Retina (tissue), 1 donor: ENCODE results near the gene MGLL.
A peak's percentile ranks its signal among the peaks of the same experiment; 100 is the strongest.

Source experiments
- DNase-seq: peaks from one replicate; pipeline ENCODE4 v3.0.0-alpha.2; 2016

The MGLL gene

GRCh38 chr3:127809211-127809610, 13.1 kb downstream of the MGLL start:
- no peak for DNase-seq

GRCh38 chr3:127808197-127808596, 14.1 kb downstream of the MGLL start:
- no peak for DNase-seq

GRCh38 chr3:127805026-127805753, 17.1 kb downstream of the MGLL start:
- DNase-seq: no peak

GRCh38 chr3:127804141-127804540, 18.2 kb downstream of the MGLL start:
- no peak for DNase-seq

- no peak for DNase-seq
Measured at GRCh38 chr3:127803619-127804018, 18.7 kb downstream of the MGLL start.

- no peak for DNase-seq
Measured at GRCh38 chr3:127802606-127803005, 19.7 kb downstream of the MGLL start.

GRCh38 chr3:127801731-127802313, 20.5 kb downstream of the MGLL start:
- DNase-seq: no peak

- DNase-seq: no peak
Measured at GRCh38 chr3:127800508-127800907, 21.8 kb downstream of the MGLL start.

GRCh38 chr3:127799476-127800222, 22.7 kb downstream of the MGLL start:
- no peak for DNase-seq

GRCh38 chr3:127798716-127799115, 23.6 kb downstream of the MGLL start:
- no peak for DNase-seq

- peak; percentile 63 for DNase-seq
Measured at GRCh38 chr3:127796831-127797150, 25.5 kb downstream of the MGLL start.

- DNase-seq: no peak
Measured at GRCh38 chr3:127796045-127796830, 26.1 kb downstream of the MGLL start.

GRCh38 chr3:127794972-127795371, 27.3 kb downstream of the MGLL start:
- DNase-seq: no peak

GRCh38 chr3:127794402-127794801, 27.9 kb downstream of the MGLL start:
- no peak for DNase-seq

- no peak for DNase-seq
Measured at GRCh38 chr3:127792541-127793292, 29.6 kb downstream of the MGLL start.

GRCh38 chr3:127791221-127791913, 30.9 kb downstream of the MGLL start:
- DNase-seq: no peak

GRCh38 chr3:127790882-127791183, 31.5 kb downstream of the MGLL start:
- peak; percentile 19 for DNase-seq

- DNase-seq: no peak
Measured at GRCh38 chr3:127789990-127790881, 32.1 kb downstream of the MGLL start.

GRCh38 chr3:127789051-127789450, 33.3 kb downstream of the MGLL start:
- no peak for DNase-seq

GRCh38 chr3:127788451-127788909, 33.8 kb downstream of the MGLL start:
- DNase-seq: no peak
